Thyroid gland (tissue), 4 donors: ENCODE data around the gene PNPLA1.

Experiments used
- POLR2A ChIP-seq, 2 donors: fragments of 450-650 bp; IDR thresholded peaks; one replicate each; pipeline ENCODE4 v1.6.1; 2017; ENCODE audit warnings: antibody characterized with exemption in 2 of 2, mild to moderate bottlenecking in 2 of 2, moderate library complexity in 1 of 2
- TF ChIP-seq, protein P1 (sequence below), 6 experiments: fragments of 200-600 bp in 3 of 6; fragments of 450-650 bp in 3 of 6; sonication (generic) in 3 of 6; IDR thresholded peaks; one replicate each; pipeline ENCODE4 v1.5.1; 2016 to 2019; ENCODE audit warnings: antibody characterized with exemption in 6 of 6, mild to moderate bottlenecking in 2 of 6, inconsistent platforms in 1 of 6, moderate library complexity in 1 of 6

DNA sequence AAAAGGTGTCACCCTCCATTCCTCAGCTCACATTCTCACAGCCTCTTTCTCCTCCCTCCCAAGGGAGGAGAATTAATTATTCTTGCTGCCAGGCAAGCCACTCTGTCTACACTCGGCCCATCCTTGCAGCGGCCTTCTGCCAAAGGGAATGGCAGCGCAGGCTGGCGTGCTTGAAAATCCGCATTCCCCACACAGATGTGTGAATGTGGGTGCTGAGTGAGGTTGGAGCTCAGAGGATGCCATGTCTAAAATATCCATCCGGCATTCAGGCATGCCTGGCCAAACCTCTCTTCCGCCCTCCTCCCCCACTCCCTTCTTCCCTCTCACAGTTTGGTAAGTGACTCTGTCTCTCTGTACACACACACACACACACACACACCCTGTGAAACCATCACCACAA, 27.7 kb downstream of the PNPLA1 start:
- TF ChIP-seq, protein P1, sequence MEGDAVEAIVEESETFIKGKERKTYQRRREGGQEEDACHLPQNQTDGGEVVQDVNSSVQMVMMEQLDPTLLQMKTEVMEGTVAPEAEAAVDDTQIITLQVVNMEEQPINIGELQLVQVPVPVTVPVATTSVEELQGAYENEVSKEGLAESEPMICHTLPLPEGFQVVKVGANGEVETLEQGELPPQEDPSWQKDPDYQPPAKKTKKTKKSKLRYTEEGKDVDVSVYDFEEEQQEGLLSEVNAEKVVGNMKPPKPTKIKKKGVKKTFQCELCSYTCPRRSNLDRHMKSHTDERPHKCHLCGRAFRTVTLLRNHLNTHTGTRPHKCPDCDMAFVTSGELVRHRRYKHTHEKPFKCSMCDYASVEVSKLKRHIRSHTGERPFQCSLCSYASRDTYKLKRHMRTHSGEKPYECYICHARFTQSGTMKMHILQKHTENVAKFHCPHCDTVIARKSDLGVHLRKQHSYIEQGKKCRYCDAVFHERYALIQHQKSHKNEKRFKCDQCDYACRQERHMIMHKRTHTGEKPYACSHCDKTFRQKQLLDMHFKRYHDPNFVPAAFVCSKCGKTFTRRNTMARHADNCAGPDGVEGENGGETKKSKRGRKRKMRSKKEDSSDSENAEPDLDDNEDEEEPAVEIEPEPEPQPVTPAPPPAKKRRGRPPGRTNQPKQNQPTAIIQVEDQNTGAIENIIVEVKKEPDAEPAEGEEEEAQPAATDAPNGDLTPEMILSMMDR (IDR thresholded peaks at IDR 0.05) = no peak
- no peak for TF ChIP-seq POLR2A (IDR thresholded peaks at IDR 0.05)
